Suppressor macrophage treated with lipopolysaccharide for 1 hour (primary cell): ENCODE results near the gene BRME1.

ENCODE experiments used
- DNase-seq, 3 donors: peaks; one replicate each; pipeline ENCODE4 v3.0.0-alpha.2; 2020 to 2022

BRME1 gene

GRCh38 chr19:13843104-13843921 lies 62.6 kb downstream of the BRME1 start:
- DNase-seq, result no peak

GRCh38 chr19:13842291-13843103 lies 63.4 kb downstream of the BRME1 start:
- peak; percentile 87 to 96 (median 93) for DNase-seq

- DNase-seq, result no peak
Measured at GRCh38 chr19:13841962-13842290, 64.0 kb downstream of the BRME1 start.

GRCh38 chr19:13841086-13841961 lies 64.6 kb downstream of the BRME1 start:
- DNase-seq, result peak in 2 of 3 donors; percentile 45 to 68

- peak; percentile 83 to 88 (median 83) for DNase-seq
Measured at GRCh38 chr19:13840305-13841085, 65.4 kb downstream of the BRME1 start.

- DNase-seq, result peak in 2 of 3 donors; percentile 86 to 89
Measured at GRCh38 chr19:13839938-13840304, 66.0 kb downstream of the BRME1 start.

GRCh38 chr19:13839130-13839937 lies 66.6 kb downstream of the BRME1 start:
- peak; percentile 95 to 96 (median 96) for DNase-seq

- DNase-seq, result no peak
Measured at GRCh38 chr19:13838435-13839129, 67.3 kb downstream of the BRME1 start.

- peak; percentile 47 to 67 (median 60) for DNase-seq
Measured at GRCh38 chr19:13835791-13836723, 69.9 kb downstream of the BRME1 start.

GRCh38 chr19:13834244-13835069 lies 71.5 kb downstream of the BRME1 start:
- DNase-seq, result peak in 1 of 3 donors; percentile 36

GRCh38 chr19:13833330-13834243 lies 72.3 kb downstream of the BRME1 start:
- DNase-seq, result peak; percentile 86 to 93 (median 86)
